B cell (primary cell): ENCODE results near the gene TOP3B.

Source experiments
- EZH2 ChIP-seq: IDR thresholded peaks from 2 replicates; pipeline ENCODE4 v1.6.1; 2012; ENCODE audit warnings: borderline replicate concordance, low read depth, mild to moderate bottlenecking, moderate library complexity, low read length; ENCODE audit not compliant: insufficient read depth, poor library complexity, severe bottlenecking
- TF ChIP-seq, protein P1 (sequence below): fragments of 200-600 bp; IDR thresholded peaks from one replicate; pipeline ENCODE4 v1.8.0; 2022; ENCODE audit warnings: antibody characterized with exemption, mild to moderate bottlenecking

DNA sequence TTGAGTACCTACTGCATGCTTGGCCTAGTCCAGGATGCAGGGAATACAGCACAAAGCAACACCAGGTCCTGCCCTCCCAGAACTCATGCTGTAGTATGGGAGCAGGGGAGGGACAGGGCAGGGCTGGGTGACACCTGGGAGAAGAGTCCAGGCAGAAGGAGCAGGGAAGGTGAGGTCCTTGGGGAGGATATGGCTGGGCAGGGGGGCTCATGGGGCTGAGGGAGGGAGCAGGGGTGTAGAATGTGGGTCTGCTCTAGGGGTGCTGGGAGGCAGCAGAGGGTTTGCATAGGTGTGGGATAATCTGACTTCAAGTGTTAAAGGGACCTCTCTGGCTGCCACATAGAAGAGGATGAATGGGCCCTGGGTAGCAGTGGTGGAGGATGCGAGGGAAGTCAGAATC is 4.8 kb downstream of the TOP3B start:
- TF ChIP-seq EZH2, result no peak
- TF ChIP-seq, protein P1, sequence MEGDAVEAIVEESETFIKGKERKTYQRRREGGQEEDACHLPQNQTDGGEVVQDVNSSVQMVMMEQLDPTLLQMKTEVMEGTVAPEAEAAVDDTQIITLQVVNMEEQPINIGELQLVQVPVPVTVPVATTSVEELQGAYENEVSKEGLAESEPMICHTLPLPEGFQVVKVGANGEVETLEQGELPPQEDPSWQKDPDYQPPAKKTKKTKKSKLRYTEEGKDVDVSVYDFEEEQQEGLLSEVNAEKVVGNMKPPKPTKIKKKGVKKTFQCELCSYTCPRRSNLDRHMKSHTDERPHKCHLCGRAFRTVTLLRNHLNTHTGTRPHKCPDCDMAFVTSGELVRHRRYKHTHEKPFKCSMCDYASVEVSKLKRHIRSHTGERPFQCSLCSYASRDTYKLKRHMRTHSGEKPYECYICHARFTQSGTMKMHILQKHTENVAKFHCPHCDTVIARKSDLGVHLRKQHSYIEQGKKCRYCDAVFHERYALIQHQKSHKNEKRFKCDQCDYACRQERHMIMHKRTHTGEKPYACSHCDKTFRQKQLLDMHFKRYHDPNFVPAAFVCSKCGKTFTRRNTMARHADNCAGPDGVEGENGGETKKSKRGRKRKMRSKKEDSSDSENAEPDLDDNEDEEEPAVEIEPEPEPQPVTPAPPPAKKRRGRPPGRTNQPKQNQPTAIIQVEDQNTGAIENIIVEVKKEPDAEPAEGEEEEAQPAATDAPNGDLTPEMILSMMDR, result no peak
